PC-3 (cell line): ENCODE measurements around the gene MACROH2A1.

Experiments used
- CTCF ChIP-seq: fragments of 300-600 bp; sonication (generic); conservative IDR thresholded peaks from 2 replicates; pipeline ENCODE4 v1.5.1; 2017; ENCODE audit warnings: antibody characterized with exemption, low read depth, mild to moderate bottlenecking, low read length
- EZH2 ChIP-seq: fragments of 300-600 bp; sonication (generic); IDR thresholded peaks from one replicate; pipeline ENCODE4 v1.6.1; 2017; ENCODE audit warnings: antibody characterized with exemption, mild to moderate bottlenecking, low read length; ENCODE audit not compliant: unreplicated experiment
- EZH2phosphoT487 ChIP-seq: fragments of 300-600 bp; sonication (generic); IDR thresholded peaks from 2 replicates; pipeline ENCODE4 v1.6.1; 2018; ENCODE audit warnings: mild to moderate bottlenecking, antibody characterized with exemption, low read length, borderline replicate concordance

- no peak for TF ChIP-seq EZH2phosphoT487
- no peak for TF ChIP-seq CTCF
- TF ChIP-seq EZH2, result no peak
These were observed 41.9 kb upstream of the MACROH2A1 start for GRCh38 chr5:135440916-135441315.
